OCI-LY7 (cell line): Measurements from ENCODE around the gene INHA. TPM values are rescaled to one million over a fixed set of nuclear protein-coding genes. Genes with fewer than 3 reads are reported as not detected.

Experiments used
- Bru-seq: library from RNA; stranded (reverse); fragments of 400-500 nt; gene quantifications from one replicate; lab custom pipeline; 2021; lab: Mats Ljungman, UMichigan
- BruChase-seq, 2 experiments: library from RNA; stranded (reverse); fragments of 400-500 nt; gene quantifications; one replicate each; lab custom pipeline; 2021; lab: Mats Ljungman, UMichigan
- BruUV-seq: library from RNA; stranded (reverse); fragments of 400-500 nt; replicated peaks from 2 replicates; lab custom pipeline; 2021; lab: Mats Ljungman, UMichigan
- CTCF ChIA-PET: fragments of 300-600 bp; sonication (Branson Sonifier 250); formaldehyde crosslinking; loops from one replicate; lab custom pipeline; 2022; ENCODE audit warnings: antibody characterized with exemption; ENCODE audit not compliant: unreplicated experiment; lab: Charles Lee
- POLR2A ChIA-PET: fragments of 300-600 bp; sonication (Branson Sonifier 250); formaldehyde crosslinking; loops from one replicate; lab custom pipeline; 2022; ENCODE audit warnings: antibody characterized with exemption; lab: Charles Lee
- DNase-seq: peaks from one replicate; pipeline ENCODE4 v3.0.0-alpha.2; 2015; ENCODE audit warnings: low spot score
- H2AFZ ChIP-seq: fragments of 200-600 bp; sonication (generic), shearing (Covaris generic); 2 replicates; pipeline ENCODE4 v1.6.1; 2014; ENCODE audit warnings: mild to moderate bottlenecking, antibody characterized with exemption, low read length, moderate library complexity
- H3K27ac ChIP-seq: fragments of 200-600 bp; sonication (generic); 2 replicates; pipeline ENCODE4 v1.5.1; 2014; ENCODE audit warnings: mixed run types, low read depth, mild to moderate bottlenecking, moderate library complexity, low read length, inconsistent platforms; ENCODE audit not compliant: poor library complexity, severe bottlenecking
- H3K36me3 ChIP-seq: fragments of 200-600 bp; sonication (generic); 2 replicates; pipeline ENCODE4 v1.6.1; 2014; ENCODE audit warnings: mild to moderate bottlenecking, antibody characterized with exemption, low read length, moderate library complexity, mixed read lengths; ENCODE audit not compliant: insufficient read depth
- H3K4me1 ChIP-seq: fragments of 200-600 bp; sonication (generic); 2 replicates; pipeline ENCODE4 v1.5.1; 2014; ENCODE audit warnings: mild to moderate bottlenecking, low read length; ENCODE audit not compliant: insufficient read depth, poor library complexity, severe bottlenecking
- H3K4me2 ChIP-seq: fragments of 200-600 bp; sonication (generic); 2 replicates; pipeline ENCODE4 v1.6.1; 2014; ENCODE audit warnings: mild to moderate bottlenecking, low read length
- H3K4me3 ChIP-seq: fragments of 200-600 bp; sonication (generic); 2 replicates; pipeline ENCODE4 v1.5.1; 2014; ENCODE audit warnings: mild to moderate bottlenecking, low read depth, low read length; ENCODE audit not compliant: poor library complexity, severe bottlenecking
- H3K79me2 ChIP-seq: fragments of 200-600 bp; sonication (generic); 2 replicates; pipeline ENCODE4 v1.6.1; 2016; ENCODE audit warnings: low read depth, mild to moderate bottlenecking, low read length, moderate library complexity, mixed read lengths; ENCODE audit not compliant: insufficient read depth
- H3K9me2 ChIP-seq: fragments of 200-600 bp; sonication (generic); 2 replicates; pipeline ENCODE4 v1.6.1; 2016; ENCODE audit warnings: mild to moderate bottlenecking, low read length, mixed read lengths; ENCODE audit not compliant: insufficient read depth
- H3K9me3 ChIP-seq: fragments of 200-600 bp; sonication (generic); 2 replicates; pipeline ENCODE4 v1.6.1; 2014; ENCODE audit warnings: mild to moderate bottlenecking, mixed run types, low read length, mixed read lengths
- H4K20me1 ChIP-seq: fragments of 200-600 bp; sonication (generic); 2 replicates; pipeline ENCODE4 v1.6.1; 2014; ENCODE audit warnings: mild to moderate bottlenecking, antibody characterized with exemption, low read length, moderate library complexity, mixed read lengths; ENCODE audit not compliant: insufficient read depth
- CTCF ChIP-seq: fragments of 200-600 bp; sonication (generic); conservative IDR thresholded peaks from 2 replicates; pipeline ENCODE4 v1.5.1; 2014; ENCODE audit warnings: mild to moderate bottlenecking, antibody characterized with exemption, low read length, moderate library complexity, mixed read lengths
- EZH2phosphoT487 ChIP-seq: fragments of 200-600 bp; sonication (generic); IDR thresholded peaks from 2 replicates; pipeline ENCODE4 v1.6.1; 2018; ENCODE audit warnings: low read depth, borderline replicate concordance, mild to moderate bottlenecking, mixed run types, antibody characterized with exemption, low read length, moderate library complexity, mixed read lengths
- intact Hi-C: fragments of 100-400 bp; cut with micrococcal nuclease; formaldehyde crosslinking; loops from one replicate; pipeline ENCODE4 v1.10.0; 2022; ENCODE audit not compliant: unreplicated experiment
- long read RNA-seq: library from polyadenylated mRNA; stranded (forward); transcript quantifications from one replicate; pipeline ENCODE4 v2.0.0, GENCODE V29; 2022
- total RNA-seq, 2 experiments: library from RNA; depleted of rRNA in 1 of 2; stranded (reverse); fragments of >200 nt in 1 of 2; shearing (Covaris generic) in 1 of 2; gene quantifications; 2 replicates each; pipeline ENCODE4 v1.2.3, GENCODE V29; 2014 to 2022

The INHA gene
- not detected in 2 replicates for total RNA-seq (2014; rRNA removed; shearing (Covaris generic))
- total RNA-seq (2022): not detected in 2 replicates
- Bru-seq, nascent RNA: not detected
- not detected for BruChase-seq, experiment 1, labeled RNA remaining after a 6-hour chase
- not detected for BruChase-seq, experiment 2, labeled RNA remaining after a 2-hour chase
- long read RNA-seq: 0 reads

- H4K20me1 ChIP-seq: no peaks in the 10 kb centered on the region
- H3K4me2 ChIP-seq: no peak within 1 kb of the TSS
- no TSS peak for BruUV-seq
- H3K36me3 ChIP-seq: no peaks in the 10 kb centered on the region
- H3K4me1 ChIP-seq: no peaks in the 10 kb centered on the region
- ChIA-PET POLR2A (no interaction called here), CTCF (no interaction called here)
- H3K9me2 ChIP-seq: no peaks in the 10 kb centered on the region
- H3K79me2 ChIP-seq: no peaks in the 10 kb centered on the region
- no peak within 1 kb of the TSS for H3K4me3 ChIP-seq
- intact Hi-C loops: no loop called here
- H2AFZ ChIP-seq: no peak within 1 kb of the TSS
- no peak for DNase-seq
- H3K27ac ChIP-seq: no peak within 1 kb of the TSS
- no peaks in the 10 kb centered on the region for H3K9me3 ChIP-seq
- TF ChIP-seq EZH2phosphoT487 (no peak), CTCF (no peak)
Measured at GRCh38 chr2:219572237-219573001, at the start of gene INHA. Gene INHA (plus strand): TSS chr2:219572310. CDS start chr2:219572375, 65 bp downstream.

- H3K36me3 ChIP-seq: no peaks in the 10 kb centered on the region
- TF ChIP-seq EZH2phosphoT487 (no peak), CTCF (peak; percentile 53; the same call in 1 of the 2 replicates)
- no peak overlapping the region for H2AFZ ChIP-seq
- no peaks in the 10 kb centered on the region for H3K9me3 ChIP-seq
- H4K20me1 ChIP-seq: no peaks in the 10 kb centered on the region
- H3K4me2 ChIP-seq: no peak overlapping the region
- H3K79me2 ChIP-seq: no peaks in the 10 kb centered on the region
- BruUV-seq: no TSS peak
- CTCF ChIA-PET: interaction anchor here (0.6 kb wide), 1 partner anchor 28 kb away, joined by 4 read pairs; no protein-coding TSS in a partner anchor
- H3K27ac ChIP-seq: no peak overlapping the region
- no peak for DNase-seq
- no peak overlapping the region for H3K4me3 ChIP-seq
- no peaks in the 10 kb centered on the region for H3K9me2 ChIP-seq
- POLR2A ChIA-PET: interaction anchor here (0.6 kb wide), 1 partner anchor 60 kb away, joined by 3 read pairs; no protein-coding TSS in a partner anchor
- no peaks in the 10 kb centered on the region for H3K4me1 ChIP-seq
- intact Hi-C loops: no loop called here
Measured at GRCh38 chr2:219523031-219523671, 49.0 kb upstream of the INHA start.
